K562 (cell line): Measurements from ENCODE around the gene WDR64. TPM values are rescaled to one million over a fixed set of nuclear protein-coding genes. Genes with fewer than 3 reads are reported as not detected.

Experiments
- ATAC-seq: fragments of 200-7000 bp; cut with Tn5 transposase; 3 replicates; pipeline ENCODE4 v1.9.1; 2020; ENCODE audit warnings: moderate library complexity
- BruUV-seq: library from RNA; stranded (reverse); fragments of 400-500 nt; replicated peaks from 2 replicates; lab custom pipeline; 2021; lab: Mats Ljungman, UMichigan
- CTCF ChIA-PET: fragments of 300-600 bp; formaldehyde crosslinking; extraction: SDS; loops from one replicate; lab custom pipeline; 2021; ENCODE audit warnings: low intra/inter-chr PET ratio; lab: Yijun Ruan, JAX
- POLR2A ChIA-PET: fragments of 300-600, 350-650 bp; sonication (Branson Sonifier 250); formaldehyde crosslinking; extraction: SDS; loops from one replicate; lab custom pipeline; 2021; ENCODE audit warnings: antibody characterized with exemption, inconsistent platforms; lab: Yijun Ruan, JAX
- DNase-seq, 4 experiments: peaks; one replicate each; pipeline versions ENCODE4 v3.0.0 to v3.0.0-alpha.2; 2011 to 2018; ENCODE audit warnings: low spot score in 3 of 4, mixed read lengths in 3 of 4; ENCODE audit errors: extremely low read depth in 1 of 4
- FAIRE-seq: peaks from 2 replicates; lab custom pipeline; 2011; peaks lifted over from hg19 to GRCh38; lab: Jason Lieb, UNC
- H2AFZ ChIP-seq: 2 replicates; pipeline ENCODE4 v1.6.0; 2011; ENCODE audit warnings: low read depth, low read length, control low read depth, inconsistent platforms
- H3K27ac ChIP-seq: fragments of 200-600 bp; 3 replicates; pipeline ENCODE4 v1.8.0; 2011; ENCODE audit warnings: low read depth, mild to moderate bottlenecking, control low read depth, inconsistent platforms, low read length, moderate library complexity, mixed read lengths; ENCODE audit errors: extremely low read depth
- H3K27me3 ChIP-seq, 2 experiments: fragments of 300-600 bp in 1 of 2; 2 replicates in 1 of 2; 3 replicates in 1 of 2; pipeline versions ENCODE4 v1.6.0 to v1.8.0; 2011; ENCODE audit warnings: inconsistent platforms in 2 of 2, low read length in 2 of 2, mild to moderate bottlenecking in 1 of 2, mixed read lengths in 1 of 2, moderate library complexity in 1 of 2; ENCODE audit not compliant: control insufficient read depth in 2 of 2, insufficient read depth in 2 of 2
- H3K36me3 ChIP-seq: fragments of 300-600 bp; 3 replicates; pipeline ENCODE4 v1.8.0; 2011; ENCODE audit warnings: mild to moderate bottlenecking, low read length, inconsistent platforms; ENCODE audit not compliant: control insufficient read depth, insufficient read depth
- H3K4me1 ChIP-seq, 2 experiments: fragments of 200-600 bp in 1 of 2; replicated peaks in 1 of 2; 2 replicates in 1 of 2; 3 replicates in 1 of 2; pipeline versions ENCODE4 v1.5.1 to v1.8.0; 2011; ENCODE audit warnings: inconsistent platforms in 2 of 2, low read length in 2 of 2, mild to moderate bottlenecking in 1 of 2, mixed read lengths in 1 of 2, moderate library complexity in 1 of 2; ENCODE audit not compliant: control insufficient read depth in 2 of 2, insufficient read depth in 2 of 2
- H3K4me2 ChIP-seq: 2 replicates; pipeline ENCODE4 v1.6.1; 2011; ENCODE audit warnings: low read length, control low read depth, inconsistent platforms, mixed read lengths; ENCODE audit not compliant: insufficient read depth
- H3K4me3 ChIP-seq: fragments of 200-600 bp; sonication (generic), shearing (Covaris generic); 2 replicates; pipeline ENCODE4 v1.5.1; 2016; ENCODE audit warnings: control low read depth, inconsistent platforms
- H3K79me2 ChIP-seq: fragments of 200-600 bp; 3 replicates; pipeline ENCODE4 v1.8.0; 2011; ENCODE audit warnings: low read length, inconsistent platforms; ENCODE audit not compliant: control insufficient read depth, insufficient read depth
- H3K9ac ChIP-seq, 2 experiments: 2 replicates each; pipeline versions ENCODE4 v1.6.0 to v1.6.1; 2011; ENCODE audit warnings: low read depth in 2 of 2, low read length in 2 of 2, control low read depth in 1 of 2, inconsistent platforms in 1 of 2, mild to moderate bottlenecking in 1 of 2, mixed read lengths in 1 of 2; ENCODE audit not compliant: insufficient read depth in 1 of 2
- H3K9me1 ChIP-seq: one replicate; pipeline ENCODE4 v1.6.0; 2011; ENCODE audit warnings: inconsistent platforms, mild to moderate bottlenecking, low read length, moderate library complexity; ENCODE audit not compliant: control insufficient read depth, insufficient read depth
- H3K9me3 ChIP-seq: replicated peaks from 2 replicates; pipeline ENCODE4 v1.5.1; 2011; ENCODE audit warnings: low read depth, low read length, inconsistent platforms; ENCODE audit not compliant: control insufficient read depth, insufficient read depth
- H4K20me1 ChIP-seq: replicated peaks from 2 replicates; pipeline ENCODE4 v1.6.1; 2011; ENCODE audit warnings: low read length, inconsistent platforms, mixed read lengths; ENCODE audit not compliant: control insufficient read depth, insufficient read depth
- AFF4 ChIP-seq: sonication (generic); formaldehyde crosslinking; IDR thresholded peaks from 2 replicates; pipeline ENCODE4 v1.8.0; 2023; ENCODE audit warnings: mild to moderate bottlenecking, missing genetic modification reagents
- HNRNPK ChIP-seq: fragments of 200-400 bp; formaldehyde crosslinking; IDR thresholded peaks from one replicate; pipeline ENCODE4 v1.6.1; 2018; ENCODE audit warnings: mild to moderate bottlenecking, low read depth, low read length; ENCODE audit not compliant: poor library complexity, severe bottlenecking
- KDM2B ChIP-seq: fragments of 250-450 bp; sonication (Bioruptor Pico); IDR thresholded peaks from 2 replicates; pipeline ENCODE4 v1.8.0; 2021; ENCODE audit warnings: mild to moderate bottlenecking, moderate library complexity
- MYNN ChIP-seq, 2 experiments: sonication (generic); formaldehyde crosslinking in 1 of 2; IDR thresholded peaks; 2 replicates each; pipeline versions ENCODE4 v1.5.0 to v1.6.1; 2016 to 2020; ENCODE audit warnings: antibody characterized with exemption in 1 of 2, missing genetic modification reagents in 1 of 2
- NCOR1 ChIP-seq: fragments of 450-650 bp; IDR thresholded peaks from 2 replicates; pipeline ENCODE4 v1.6.1; 2016; ENCODE audit warnings: mild to moderate bottlenecking, moderate library complexity
- RBM22 ChIP-seq: fragments of 200-400 bp; formaldehyde crosslinking; IDR thresholded peaks from 2 replicates; pipeline ENCODE4 v1.6.1; 2018; ENCODE audit warnings: low read length, low read depth; ENCODE audit not compliant: poor library complexity, severe bottlenecking
- RHOXF2B ChIP-seq: fragments of 250-450 bp; sonication (Bioruptor Pico); conservative IDR thresholded peaks from 2 replicates; pipeline ENCODE4 v1.5.1; 2021
- SMARCA5 ChIP-seq: fragments of 450-650 bp; IDR thresholded peaks from 2 replicates; pipeline ENCODE4 v1.6.1; 2016
- ZNF232 ChIP-seq: sonication (generic); formaldehyde crosslinking; IDR thresholded peaks from 2 replicates; pipeline ENCODE4 v1.8.0; 2022; ENCODE audit warnings: mild to moderate bottlenecking, missing genetic modification reagents
- ZNF239 ChIP-seq: fragments of 250-450 bp; sonication (Bioruptor Pico); IDR thresholded peaks from 2 replicates; pipeline ENCODE4 v1.4.0; 2020; ENCODE audit warnings: mild to moderate bottlenecking
- ZNF609 ChIP-seq: sonication (generic); formaldehyde crosslinking; IDR thresholded peaks from 2 replicates; pipeline ENCODE4 v1.8.1; 2023; ENCODE audit warnings: missing genetic modification reagents, mild to moderate bottlenecking, borderline replicate concordance
- WGBS: fragments of 100-300 bp; shearing (Covaris generic); methylation state at CpG from one replicate; pipeline ENCODE4 v1.1.6; 2016; ENCODE audit warnings: low coverage, mixed read lengths; ENCODE audit not compliant: insufficient coverage; ENCODE audit errors: missing lambda C conversion rate; 5-methylcytosine and 5-hydroxymethylcytosine counted together
- in situ Hi-C: fragments of 300-500 bp; cut with MboI; formaldehyde crosslinking; loops from 4 replicates; pipeline ENCODE4 v1.15.0; 2018; ENCODE audit warnings: inconsistent platforms, mixed read lengths
- intact Hi-C: fragments of 100-400 bp; cut with micrococcal nuclease; formaldehyde crosslinking; loops from 2 replicates; pipeline ENCODE4 v1.14.2; 2022
- polyA plus RNA-seq, 8 experiments: library from polyadenylated mRNA; depleted of rRNA in 4 of 8; stranded (reverse) in 5 of 8; unstranded in 3 of 8; fragments of >200 nt; fragmentation: Nextera tagmentation in 2 of 8; fragmentation: Illumina TruSeq in 1 of 8; extraction: Ambion mirVana in 2 of 8; extraction: Trizol in 1 of 8; gene quantifications; 2 replicates each; pipeline versions ENCODE4 v1.2.1 to v1.2.3, GENCODE V29; 2011 to 2014; ENCODE audit warnings: inconsistent platforms in 1 of 8, missing spikeins in 1 of 8
- total RNA-seq, 7 experiments: library from RNA; depleted of rRNA in 6 of 7; stranded (reverse); fragments of >200 nt in 6 of 7; fragmentation: Illumina TruSeq in 2 of 7; extraction: Trizol in 2 of 7; gene quantifications; 2 replicates each; pipeline versions ENCODE4 v1.2.1 to v1.2.3, GENCODE V29; 2011 to 2021; ENCODE audit warnings: low replicate concordance in 1 of 7
- TF ChIP-seq, protein P1 (sequence below): sonication (generic); formaldehyde crosslinking; IDR thresholded peaks from 2 replicates; pipeline ENCODE4 v1.8.0; 2022; ENCODE audit warnings: mild to moderate bottlenecking, missing genetic modification reagents

The WDR64 gene
- total and polyA plus RNA-seq, 9 of the 15 experiments (the other 6 are each of a cell fraction or from before 2014, with no cell fraction given): 0.06 to 0.29 (median 0.19) TPM; not detected in 5

DNA sequence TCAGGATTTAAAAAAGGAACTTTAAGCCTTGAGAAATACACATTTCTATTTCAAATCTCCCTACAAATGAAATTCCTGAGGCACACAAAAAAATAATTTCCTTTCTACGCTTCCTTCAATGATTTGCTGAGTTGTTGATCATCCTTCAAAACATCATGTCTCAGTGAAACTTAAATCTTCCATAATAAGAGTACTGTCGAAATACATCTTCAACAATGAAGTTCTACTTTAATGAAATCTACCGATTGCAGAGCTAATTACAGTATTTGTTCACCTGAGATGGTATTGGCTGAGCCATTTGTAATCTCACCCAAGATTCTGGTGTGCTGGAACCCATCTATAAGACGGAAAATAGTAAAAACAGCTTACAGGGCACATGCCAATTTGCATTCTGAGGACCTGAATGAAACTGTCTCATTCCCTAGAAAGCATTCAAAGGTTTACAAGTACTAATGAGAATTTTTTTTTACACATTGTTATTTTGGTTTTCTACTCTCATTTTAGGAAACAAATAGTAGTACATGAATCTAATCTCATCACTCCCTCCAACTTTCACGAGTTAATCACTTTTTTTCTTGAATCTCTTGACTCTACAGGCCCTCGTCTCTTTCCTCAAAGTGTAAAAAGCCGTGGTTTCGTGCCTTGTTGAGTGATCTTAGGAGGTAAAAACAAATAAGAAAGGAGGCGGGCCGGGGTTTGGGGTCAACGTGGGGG, 13.0 kb upstream of the WDR64 start:
- no peak for FAIRE-seq
- no peaks in the 10 kb centered on the region for H3K9me1 ChIP-seq
- H3K27me3 ChIP-seq: no peaks in the 10 kb centered on the region
- ChIA-PET POLR2A (interaction anchor here (1.5 to 1.9 kb wide), 3 partner anchors 15 to 203 kb away, joined by 3 to 6 read pairs (median 6); no protein-coding TSS in a partner anchor), CTCF (interaction anchor here (0.7 kb wide), 1 partner anchor 197 kb away, joined by 3 read pairs; no protein-coding TSS in a partner anchor)
- peaks cover 38% of the 10 kb centered on the region for H3K36me3 ChIP-seq
- H4K20me1 ChIP-seq: peaks cover 3% of the 10 kb centered on the region; the same call in 1 of the 2 replicates
- peak overlapping the region; percentile 88 for H3K4me3 ChIP-seq
- H3K79me2 ChIP-seq: peaks cover 60% of the 10 kb centered on the region
- peak overlapping the region; percentile 64 for H2AFZ ChIP-seq
- peaks cover 22% of the 10 kb centered on the region for H3K9me3 ChIP-seq
- WGBS: under 1% methylated on average over 10 of the region's 11 CpGs
- peaks cover 7 to 9% of the 10 kb centered on the region in 2 experiments for H3K4me1 ChIP-seq
- 0 out of 3 replicates have a peak, but pooled peaks have one; percentile 2 for ATAC-seq
- H3K9ac ChIP-seq: peak overlapping the region; percentile 84 to 100
- H3K27ac ChIP-seq: peak overlapping the region; percentile 93
- intact Hi-C loops (loop anchor here (5.0 kb wide), 1 partner anchor 78 kb away; no protein-coding TSS in a partner anchor), in situ Hi-C loops (no loop called here)
- BruUV-seq: TSS peak; percentile 43
- H3K4me2 ChIP-seq: peak overlapping the region; percentile 98
- DNase-seq: peak in 1 of 4 experiments; percentile 30
- no peak for TF ChIP-seq KDM2B
- TF ChIP-seq HNRNPK: no peak
- TF ChIP-seq, protein P1, sequence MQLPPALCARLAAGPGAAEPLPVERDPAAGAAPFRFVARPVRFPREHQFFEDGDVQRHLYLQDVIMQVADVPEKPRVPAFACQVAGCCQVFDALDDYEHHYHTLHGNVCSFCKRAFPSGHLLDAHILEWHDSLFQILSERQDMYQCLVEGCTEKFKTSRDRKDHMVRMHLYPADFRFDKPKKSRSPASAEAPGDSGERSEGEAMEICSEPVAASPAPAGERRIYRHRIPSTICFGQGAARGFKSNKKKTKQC (CRISPR knock-in tag): no peak
- TF ChIP-seq NCOR1: peak; percentile 25; the same call in 1 of the 2 replicates
- TF ChIP-seq ZNF239: no peak
- TF ChIP-seq SMARCA5: no peak
- TF ChIP-seq RBM22: no peak
- no peak for TF ChIP-seq RHOXF2B (CRISPR knock-in tag)
- peak; percentile 71 for TF ChIP-seq MYNN (IDR thresholded peaks at IDR 0.05)
- no peak for TF ChIP-seq MYNN (CRISPR knock-in tag; IDR thresholded peaks at IDR 0.05)
- TF ChIP-seq ZNF232 (CRISPR knock-in tag): no peak
- TF ChIP-seq ZNF609 (CRISPR knock-in tag): no peak
- peak; percentile 52; the same call in 1 of the 2 replicates for TF ChIP-seq AFF4 (CRISPR knock-in tag)
